LNCaP clone FGC (cell line): ENCODE measurements around the gene TBL1XR1.

ENCODE experiments used
- DNase-seq: peaks from one replicate; pipeline ENCODE4 v3.0.0-alpha.2; 2011; ENCODE audit warnings: low read depth
- H3K4me3 ChIP-seq: 2 replicates; pipeline ENCODE4 v1.5.1; 2011; ENCODE audit warnings: mild to moderate bottlenecking, low read depth, low read length, control low read depth
- CTCF ChIP-seq: IDR thresholded peaks from 2 replicates; pipeline ENCODE4 v1.5.1; 2012; ENCODE audit warnings: mild to moderate bottlenecking; ENCODE audit not compliant: control insufficient read depth, insufficient read depth; ENCODE audit errors: extremely low read depth

Gene TBL1XR1

GRCh38 chr3:176994891-176995781 is 202.1 kb downstream of the TBL1XR1 start:
- no peak for TF ChIP-seq CTCF
- no peak overlapping the region for H3K4me3 ChIP-seq
- no peak for DNase-seq

- no peak overlapping the region for H3K4me3 ChIP-seq
- TF ChIP-seq CTCF, result no peak
- DNase-seq, result no peak
Observed at GRCh38 chr3:176994393-176994792, 202.9 kb downstream of the TBL1XR1 start.

GRCh38 chr3:176992978-176993377 is 204.3 kb downstream of the TBL1XR1 start:
- DNase-seq, result no peak
- TF ChIP-seq CTCF, result no peak
- H3K4me3 ChIP-seq, result no peak overlapping the region

GRCh38 chr3:176992565-176992964 is 204.7 kb downstream of the TBL1XR1 start:
- no peak for TF ChIP-seq CTCF
- no peak for DNase-seq
- no peak overlapping the region for H3K4me3 ChIP-seq

GRCh38 chr3:176988795-176989194 is 208.5 kb downstream of the TBL1XR1 start:
- no peak overlapping the region for H3K4me3 ChIP-seq
- TF ChIP-seq CTCF, result no peak
- no peak for DNase-seq

- H3K4me3 ChIP-seq, result no peak overlapping the region
- TF ChIP-seq CTCF, result no peak
- DNase-seq, result no peak
Observed at GRCh38 chr3:176987901-176988650, 209.2 kb downstream of the TBL1XR1 start.
